Transverse colon (tissue), 4 donors: ENCODE measurements around the gene AMIGO1. TPM values are rescaled to one million over a fixed set of nuclear protein-coding genes. Genes with fewer than 3 reads are reported as not detected.

Source experiments
- DNase-seq: peaks from one replicate; pipeline ENCODE4 v3.0.0-alpha.2; 2019
- H3K27ac ChIP-seq, 4 donors: fragments of 200-600 bp; sonication (generic); 2 replicates each; pipeline ENCODE4 v1.5.1; 2016 to 2018; ENCODE audit warnings: inconsistent platforms in 4 of 4
- H3K27me3 ChIP-seq: fragments of 200-600 bp; sonication (generic); 2 replicates; pipeline ENCODE4 v1.5.1; 2017; ENCODE audit warnings: inconsistent platforms
- H3K36me3 ChIP-seq, 4 donors: fragments of 200-600 bp; sonication (generic); 2 replicates each; pipeline ENCODE4 v1.5.1; 2017 to 2019; ENCODE audit warnings: inconsistent platforms in 4 of 4
- H3K4me1 ChIP-seq, 4 donors: fragments of 200-600 bp; sonication (generic); 2 replicates each; pipeline ENCODE4 v1.5.1; 2017 to 2020; ENCODE audit warnings: inconsistent platforms in 4 of 4
- H3K4me3 ChIP-seq, 4 donors: fragments of 200-600 bp; sonication (generic); 1 replicate in 1 of 4; 2 replicates in 3 of 4; pipeline versions ENCODE4 v1.5.1 to v1.6.1; 2017 to 2019; ENCODE audit warnings: inconsistent platforms in 4 of 4
- H3K9me3 ChIP-seq, 2 donors: fragments of 200-600 bp; sonication (generic); 2 replicates each; pipeline ENCODE4 v1.5.1; 2017 to 2019; ENCODE audit warnings: inconsistent platforms in 2 of 2
- EP300 ChIP-seq: sonication (generic); formaldehyde crosslinking; IDR thresholded peaks from one replicate; pipeline ENCODE4 v1.6.1; 2017; ENCODE audit warnings: antibody characterized with exemption, low read depth
- POLR2A ChIP-seq: fragments of 450-650 bp; IDR thresholded peaks from one replicate; pipeline ENCODE4 v1.6.1; 2016; ENCODE audit warnings: antibody characterized with exemption, mild to moderate bottlenecking, moderate library complexity
- POLR2AphosphoS5 ChIP-seq, 3 donors: sonication (generic); formaldehyde crosslinking; IDR thresholded peaks; one replicate each; pipeline ENCODE4 v1.6.1; 2016; ENCODE audit warnings: antibody characterized with exemption in 3 of 3
- WGBS, 2 donors: methylation state at CpG; one replicate each; pipeline ENCODE4 v1.1.5; 2018; ENCODE audit warnings: low coverage in 1 of 2; 5-methylcytosine and 5-hydroxymethylcytosine counted together
- in situ Hi-C, 4 donors: fragments of 200-750 bp; cut with MboI; loops; one replicate each; pipeline versions ENCODE4 v1.15.0 to v1.15.1; 2017; ENCODE audit warnings: low sequenced_read_pairs in 3 of 4, low pct_ligation_motif_present in 1 of 4, low pct_unique_long_range_greater_than_20kb in 1 of 4
- intact Hi-C: fragments of 100-400 bp; cut with DNase I; formaldehyde crosslinking; loops from one replicate; pipeline ENCODE4 v1.15.1; 2023; ENCODE audit warnings: low total_unique reads
- total RNA-seq, 4 donors: library from RNA; depleted of rRNA; stranded (reverse); fragments of >200 nt; gene quantifications; one replicate each; pipeline ENCODE4 v1.1.0, GENCODE V29; 2016
- TF ChIP-seq, protein P1 (sequence below), 5 experiments: fragments of 200-600 bp in 3 of 5; fragments of 450-650 bp in 2 of 5; sonication (generic) in 3 of 5; IDR thresholded peaks; 1 replicate in 2 of 5; 2 replicates in 3 of 5; pipeline ENCODE4 v1.5.1; 2016 to 2017; ENCODE audit warnings: antibody characterized with exemption in 5 of 5, inconsistent platforms in 3 of 5, mild to moderate bottlenecking in 2 of 5, moderate library complexity in 1 of 5

The AMIGO1 gene, protein sequence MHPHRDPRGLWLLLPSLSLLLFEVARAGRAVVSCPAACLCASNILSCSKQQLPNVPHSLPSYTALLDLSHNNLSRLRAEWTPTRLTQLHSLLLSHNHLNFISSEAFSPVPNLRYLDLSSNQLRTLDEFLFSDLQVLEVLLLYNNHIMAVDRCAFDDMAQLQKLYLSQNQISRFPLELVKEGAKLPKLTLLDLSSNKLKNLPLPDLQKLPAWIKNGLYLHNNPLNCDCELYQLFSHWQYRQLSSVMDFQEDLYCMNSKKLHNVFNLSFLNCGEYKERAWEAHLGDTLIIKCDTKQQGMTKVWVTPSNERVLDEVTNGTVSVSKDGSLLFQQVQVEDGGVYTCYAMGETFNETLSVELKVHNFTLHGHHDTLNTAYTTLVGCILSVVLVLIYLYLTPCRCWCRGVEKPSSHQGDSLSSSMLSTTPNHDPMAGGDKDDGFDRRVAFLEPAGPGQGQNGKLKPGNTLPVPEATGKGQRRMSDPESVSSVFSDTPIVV
- 1 to 10 TPM in 2 of 4 donors, under 1 TPM in 2; 0.60 to 8.1 (median 3.5) TPM for total RNA-seq

DNA sequence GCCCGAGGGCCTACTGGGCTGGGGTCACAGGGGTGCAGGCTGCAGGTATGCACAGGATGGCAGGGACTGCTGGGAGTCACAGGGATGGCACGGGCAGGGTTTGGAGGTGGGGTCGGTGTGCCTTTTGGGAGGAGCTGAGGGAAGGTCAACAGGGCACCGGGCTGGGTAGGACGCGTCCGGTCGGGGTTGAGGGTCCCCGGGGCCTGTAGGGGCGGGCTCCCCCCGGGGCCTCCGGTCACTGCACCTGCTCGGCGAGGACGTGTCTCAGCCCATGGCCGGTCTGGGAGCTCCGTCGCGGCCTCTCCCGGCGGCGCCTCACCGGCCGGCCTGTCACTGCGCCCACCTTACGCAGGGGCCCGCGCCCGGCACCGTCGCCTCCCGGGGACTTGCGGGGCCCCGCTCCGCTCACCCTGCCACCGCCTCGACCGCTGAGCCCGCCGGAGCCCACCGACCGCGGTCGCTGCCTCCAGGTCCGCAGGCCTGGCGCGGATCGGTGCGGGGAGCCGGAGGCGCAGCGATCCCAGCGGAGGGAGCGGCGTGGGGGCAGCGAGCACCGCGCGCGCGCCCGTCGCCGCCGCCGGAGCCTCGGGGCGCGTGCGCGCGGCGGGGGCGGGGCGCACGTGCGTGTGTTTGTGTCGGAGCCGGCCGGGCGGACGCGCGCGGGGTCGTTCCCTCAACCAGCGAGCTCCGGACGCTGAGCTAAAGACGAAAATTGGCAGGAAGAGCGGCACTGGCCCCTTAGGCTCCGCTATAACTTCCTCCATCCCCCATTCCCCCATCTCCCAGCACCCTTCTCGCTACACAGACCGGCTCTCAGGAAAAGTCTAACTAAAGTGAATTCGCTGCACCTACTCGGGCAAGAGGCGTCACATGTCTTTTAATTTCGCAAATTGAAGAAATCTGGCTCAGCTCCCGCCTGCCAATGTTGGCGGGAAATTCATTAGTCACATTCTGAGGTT is at the start of gene AMIGO1:
AMIGO1 (minus strand) TSS at position 552 of the 959 bp plus-strand sequence. CDS start 815 bp downstream, outside the sequence.
- H3K4me3 ChIP-seq, result peak within 1 kb of the TSS; percentile 61 to 71 (median 67)
- TF ChIP-seq, protein P1, sequence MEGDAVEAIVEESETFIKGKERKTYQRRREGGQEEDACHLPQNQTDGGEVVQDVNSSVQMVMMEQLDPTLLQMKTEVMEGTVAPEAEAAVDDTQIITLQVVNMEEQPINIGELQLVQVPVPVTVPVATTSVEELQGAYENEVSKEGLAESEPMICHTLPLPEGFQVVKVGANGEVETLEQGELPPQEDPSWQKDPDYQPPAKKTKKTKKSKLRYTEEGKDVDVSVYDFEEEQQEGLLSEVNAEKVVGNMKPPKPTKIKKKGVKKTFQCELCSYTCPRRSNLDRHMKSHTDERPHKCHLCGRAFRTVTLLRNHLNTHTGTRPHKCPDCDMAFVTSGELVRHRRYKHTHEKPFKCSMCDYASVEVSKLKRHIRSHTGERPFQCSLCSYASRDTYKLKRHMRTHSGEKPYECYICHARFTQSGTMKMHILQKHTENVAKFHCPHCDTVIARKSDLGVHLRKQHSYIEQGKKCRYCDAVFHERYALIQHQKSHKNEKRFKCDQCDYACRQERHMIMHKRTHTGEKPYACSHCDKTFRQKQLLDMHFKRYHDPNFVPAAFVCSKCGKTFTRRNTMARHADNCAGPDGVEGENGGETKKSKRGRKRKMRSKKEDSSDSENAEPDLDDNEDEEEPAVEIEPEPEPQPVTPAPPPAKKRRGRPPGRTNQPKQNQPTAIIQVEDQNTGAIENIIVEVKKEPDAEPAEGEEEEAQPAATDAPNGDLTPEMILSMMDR (IDR thresholded peaks at IDR 0.05), result no peak
- TF ChIP-seq EP300 (no peak), POLR2AphosphoS5 (IDR thresholded peaks at IDR 0.05) (no peak), POLR2A (no peak)
- 0 to 2% methylated on average over 2 to 81 of the region's 100 CpGs for WGBS, 2 donors
- DNase-seq, result peak; percentile 65
- in situ Hi-C loops (no loop called here), intact Hi-C loops (no loop called here)
- H3K9me3 ChIP-seq, result no peaks in the 10 kb centered on the region
- no peaks in the 10 kb centered on the region for H3K36me3 ChIP-seq
- peak within 1 kb of the TSS; percentile 41 to 66 (median 57) for H3K27ac ChIP-seq
- no peaks in the 10 kb centered on the region for H3K27me3 ChIP-seq
- H3K4me1 ChIP-seq, result peaks cover 11 to 14% (median 12%) of the 10 kb centered on the region in 4 donors

DNA sequence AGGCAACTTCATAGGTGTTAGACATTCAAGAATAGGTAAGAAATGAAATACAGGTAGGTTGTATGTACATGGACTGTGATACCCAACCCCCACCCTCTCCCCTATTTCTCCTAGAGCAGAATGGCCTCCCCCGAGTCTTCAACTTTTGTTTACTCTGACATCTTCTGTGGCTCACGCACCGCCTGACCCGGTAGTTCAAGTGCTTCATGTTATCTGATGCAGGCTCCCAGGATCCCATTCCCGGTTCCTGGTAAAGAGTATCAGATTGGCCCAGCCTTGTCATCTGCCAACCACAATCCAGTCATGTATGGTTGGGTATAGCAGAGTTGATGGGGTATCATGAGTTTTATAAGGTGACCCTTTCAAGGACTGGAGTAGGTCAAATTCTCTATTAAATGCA is 48.0 kb upstream of the AMIGO1 start:
- Histone ChIP-seq H3K9me3 (no peaks in the 10 kb centered on the region), H3K27me3 (no peaks in the 10 kb centered on the region), H3K4me1 (peaks cover 11 to 59% (median 36%) of the 10 kb centered on the region in 4 donors), H3K36me3 (no peaks in the 10 kb centered on the region), H3K27ac (no peak overlapping the region), H3K4me3 (no peak overlapping the region)
- WGBS, 2 donors, result 90 to 100% methylated on average over 1 to 5 of the region's 5 CpGs
- TF ChIP-seq POLR2AphosphoS5 (IDR thresholded peaks at IDR 0.05) (no peak), POLR2A (no peak), EP300 (no peak)
- TF ChIP-seq, protein P1 (IDR thresholded peaks at IDR 0.05), result no peak
- in situ Hi-C loops (no loop called here), intact Hi-C loops (no loop called here)
- DNase-seq, result no peak

DNA sequence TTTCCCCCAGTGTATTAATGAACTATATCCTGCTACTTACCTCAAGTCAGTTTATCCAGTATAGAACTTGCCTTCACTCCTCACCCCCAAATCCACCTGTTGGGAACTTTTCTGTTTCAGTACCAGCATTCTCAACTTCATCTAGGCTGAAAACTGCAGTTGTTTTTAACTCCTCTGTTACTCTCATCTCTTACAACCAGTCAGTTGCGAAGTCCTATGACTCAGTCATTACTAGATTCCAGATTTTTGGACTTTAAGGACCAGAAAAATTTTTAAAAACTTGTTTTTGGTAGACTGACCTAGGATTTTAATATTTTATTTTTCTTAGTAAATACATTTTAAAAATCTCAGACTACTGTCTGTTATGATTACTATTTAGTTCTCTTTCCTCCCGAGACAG is 47.0 kb upstream of the AMIGO1 start:
- Histone ChIP-seq H3K4me1 (peaks cover 10 to 57% (median 27%) of the 10 kb centered on the region in 4 donors), H3K4me3 (no peak overlapping the region), H3K27me3 (no peaks in the 10 kb centered on the region), H3K36me3 (no peaks in the 10 kb centered on the region), H3K27ac (no peak overlapping the region), H3K9me3 (no peaks in the 10 kb centered on the region)
- no peak for DNase-seq
- TF ChIP-seq POLR2A (no peak), EP300 (no peak), POLR2AphosphoS5 (IDR thresholded peaks at IDR 0.05) (no peak)
- TF ChIP-seq, protein P1 (IDR thresholded peaks at IDR 0.05), result no peak
- 94% methylated on average over 2 of the region's 2 CpGs for WGBS, 2 donors
- intact Hi-C loops (no loop called here), in situ Hi-C loops (no loop called here)
